Stimulated activated CD8-positive, alpha-beta memory T cell treated with anti-CD3 and anti-CD28 coated beads, Interleukin-7, amount 100 ng/mL, for 1 hour (primary cell): ENCODE data around the gene RGS4.
"Not testable (repeated sequence)": the region's sequence is repeated elsewhere in the genome, so short reads cannot be mapped to it uniquely, and the experiment has no call there.

Experiments
- DNase-seq, 2 donors: peaks; one replicate each; pipeline ENCODE4 v3.0.0-alpha.2; 2020; ENCODE audit warnings: low read depth in 2 of 2

The RGS4 gene

DNA sequence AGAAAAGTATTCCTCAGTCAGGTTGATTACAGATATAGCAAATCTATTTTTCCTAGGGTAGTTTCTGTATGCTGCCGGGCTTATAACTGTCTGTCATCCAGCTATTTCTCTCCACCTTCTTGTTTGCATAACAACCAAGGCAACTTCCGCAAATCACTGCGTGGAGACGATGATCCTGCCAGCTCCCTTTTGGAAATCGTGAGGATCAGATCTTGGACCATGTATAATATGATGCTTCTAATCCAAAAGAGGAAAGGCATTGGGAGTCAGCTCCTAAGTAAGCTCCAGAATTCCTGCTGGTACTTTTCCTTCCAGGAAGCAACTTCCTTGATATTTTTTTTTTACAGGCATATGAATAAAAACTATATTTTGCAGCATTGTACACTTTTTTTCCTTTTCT, 445 bp upstream of the RGS4 start:
- DNase-seq, result no peak

DNA sequence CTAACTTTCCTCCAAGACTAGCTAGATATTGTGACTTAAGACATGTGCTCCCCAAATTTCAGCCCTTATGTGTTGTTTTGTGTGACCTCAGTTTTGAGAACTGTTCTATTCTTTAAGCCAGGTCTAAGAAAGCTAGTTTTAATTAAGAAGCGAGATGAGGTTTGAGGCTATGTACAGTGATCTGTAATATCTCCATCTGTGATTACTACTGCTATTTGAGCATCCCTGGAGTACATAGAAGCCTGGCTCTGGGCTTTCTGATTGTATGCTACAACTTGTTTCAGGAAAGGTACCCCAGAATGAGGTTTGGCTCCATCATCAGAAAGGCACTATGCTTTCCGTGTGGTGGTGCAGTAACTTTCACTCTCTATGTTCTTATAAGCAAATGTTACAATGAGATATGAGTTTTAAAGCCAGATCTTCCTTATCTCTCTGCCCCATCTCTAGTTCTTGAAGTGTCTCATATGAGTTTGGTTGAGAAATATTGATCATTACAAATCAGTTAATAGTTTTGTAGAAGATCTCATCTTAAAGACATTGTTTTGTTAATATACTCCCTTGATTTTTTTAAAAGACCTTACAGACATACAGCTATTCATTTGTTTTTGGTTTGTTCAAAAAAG, 605 bp downstream of the RGS4 start:
- DNase-seq, result no peak

DNA sequence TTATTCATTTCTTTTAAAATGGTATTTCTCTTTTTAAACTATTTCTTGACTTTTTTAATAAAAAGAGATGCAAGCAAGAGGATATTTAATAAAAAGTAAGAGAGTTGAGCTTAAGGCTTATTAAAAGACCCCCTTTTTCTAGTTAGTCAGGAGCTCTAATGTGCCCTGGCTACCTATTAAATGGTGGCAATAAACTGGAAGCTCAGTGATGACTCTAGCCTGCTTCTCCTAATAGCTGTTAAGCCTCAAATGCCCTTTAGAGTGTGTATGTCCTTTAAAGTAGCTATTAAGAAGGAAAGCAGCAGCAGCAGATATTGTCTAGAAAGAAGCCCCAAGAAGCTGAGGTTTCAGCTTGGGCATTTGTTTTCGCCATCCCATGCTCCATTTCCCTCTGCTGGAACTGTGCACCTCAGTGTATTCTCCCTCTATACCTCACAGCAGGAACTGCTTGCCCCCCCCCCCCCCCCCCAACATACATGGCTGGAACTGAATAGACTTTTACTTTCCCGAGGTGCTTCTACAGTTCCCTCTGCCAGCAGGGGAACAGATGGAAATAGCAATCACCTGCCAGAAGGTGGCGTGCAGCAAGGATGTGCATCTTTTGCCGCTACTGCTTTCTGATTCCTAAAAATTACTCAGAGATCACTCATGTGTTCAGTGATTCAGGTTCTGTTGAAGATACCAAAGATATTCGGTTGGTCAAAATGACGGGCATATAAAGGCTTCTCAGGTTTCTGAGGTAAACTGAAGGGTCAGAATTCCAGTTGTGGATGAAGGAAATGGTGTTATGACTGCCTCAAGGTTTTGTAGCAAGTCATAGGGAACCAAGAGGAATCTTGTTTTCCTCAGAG, 2.5 kb downstream of the RGS4 start:
- no peak for DNase-seq

DNA sequence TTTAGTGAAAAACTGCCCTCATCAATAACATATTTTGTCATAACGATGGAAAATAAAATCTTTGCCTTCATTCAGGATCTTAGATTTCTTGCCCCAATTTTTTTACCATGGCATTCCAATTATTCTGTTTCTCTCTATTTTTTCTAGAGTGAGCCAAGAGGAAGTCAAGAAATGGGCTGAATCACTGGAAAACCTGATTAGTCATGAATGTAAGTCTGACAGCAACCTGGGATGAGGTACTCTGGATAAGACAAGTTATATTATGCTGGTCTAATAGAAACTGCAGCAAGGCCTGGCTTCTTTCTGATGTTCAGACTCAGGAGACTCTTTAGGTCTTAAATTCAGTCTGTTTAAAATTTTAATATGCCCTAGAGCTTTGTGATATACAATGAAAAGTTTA, 3.5 kb downstream of the RGS4 start:
- no peak for DNase-seq

DNA sequence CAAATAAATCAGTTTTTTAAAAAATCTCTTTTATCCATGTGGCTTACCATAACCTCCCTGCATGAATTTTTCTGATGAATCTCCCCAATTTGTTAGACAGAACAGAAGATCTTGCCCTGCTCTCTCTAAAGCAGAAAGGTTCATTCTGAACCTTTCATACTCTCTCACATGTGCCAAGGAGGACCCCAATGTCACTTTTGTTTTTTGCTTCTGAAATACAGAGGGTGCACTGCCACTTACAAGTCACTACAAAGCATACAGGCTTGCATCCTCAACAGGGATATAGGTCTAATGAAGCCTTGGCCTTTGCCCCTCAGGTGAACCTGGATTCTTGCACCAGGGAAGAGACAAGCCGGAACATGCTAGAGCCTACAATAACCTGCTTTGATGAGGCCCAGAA, 4.8 kb downstream of the RGS4 start:
- DNase-seq, result no peak

DNA sequence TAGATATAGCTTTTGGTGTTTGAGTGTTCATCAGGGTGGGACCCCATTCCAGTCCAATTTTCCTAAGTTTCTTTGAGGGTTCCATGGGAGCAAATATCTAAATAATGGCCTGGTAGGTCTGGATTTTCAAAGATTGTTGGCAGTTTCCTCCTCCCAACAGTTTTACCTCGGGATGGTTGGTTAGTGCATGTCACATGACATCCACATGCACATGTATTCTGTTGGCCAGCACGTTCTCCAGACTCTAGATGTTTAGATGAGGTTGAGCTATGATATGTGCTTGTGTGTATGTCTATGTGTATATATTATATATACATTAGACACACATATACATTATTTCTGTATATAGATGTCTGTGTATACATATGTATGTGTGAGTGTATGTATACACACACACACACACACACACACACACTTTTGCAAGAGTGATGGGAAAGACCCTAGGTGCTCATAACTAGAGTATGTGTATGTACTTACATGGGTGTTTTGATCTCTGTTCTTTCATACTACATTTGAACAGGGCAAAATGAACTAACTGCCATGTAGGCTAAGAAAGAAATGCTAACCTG, 5.6 kb downstream of the RGS4 start:
- no peak for DNase-seq

DNA sequence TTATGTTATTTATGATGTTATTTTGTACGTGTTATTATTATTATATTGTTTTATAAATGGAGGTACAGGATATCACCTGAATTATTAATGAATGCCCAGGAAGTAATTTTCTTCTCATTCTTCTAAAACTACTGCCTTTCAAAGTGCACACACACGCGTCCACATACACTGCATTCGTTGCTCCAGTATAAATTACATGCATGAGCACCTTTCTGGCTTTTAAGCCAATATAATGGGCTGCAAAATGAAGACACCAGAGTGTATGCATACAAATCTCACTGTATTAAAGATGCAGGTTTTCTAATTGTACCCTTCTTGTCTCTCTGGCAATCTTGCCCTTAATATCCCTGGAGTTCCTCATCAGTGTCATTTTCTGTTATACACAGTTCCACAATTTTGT, 6.9 kb downstream of the RGS4 start:
- no peak for DNase-seq

DNA sequence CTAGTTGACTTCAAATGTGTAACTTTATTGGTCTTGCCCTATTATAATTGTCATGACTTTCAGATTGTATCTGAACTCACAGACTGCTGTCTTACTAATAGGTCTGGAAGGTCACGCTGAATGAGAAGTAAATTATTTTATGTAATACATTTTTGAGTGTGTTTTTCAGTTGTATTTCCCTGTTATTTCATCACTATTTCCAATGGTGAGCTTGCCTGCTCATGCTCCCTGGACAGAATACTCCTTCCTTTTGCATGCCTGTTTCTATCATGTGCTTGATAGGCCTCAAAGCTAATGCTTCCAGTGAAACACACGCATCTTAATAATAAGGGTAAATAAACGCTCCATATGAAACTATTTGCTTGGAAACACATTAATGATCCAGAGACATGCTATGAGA, 7.3 kb downstream of the RGS4 start:
- no peak for DNase-seq

DNA sequence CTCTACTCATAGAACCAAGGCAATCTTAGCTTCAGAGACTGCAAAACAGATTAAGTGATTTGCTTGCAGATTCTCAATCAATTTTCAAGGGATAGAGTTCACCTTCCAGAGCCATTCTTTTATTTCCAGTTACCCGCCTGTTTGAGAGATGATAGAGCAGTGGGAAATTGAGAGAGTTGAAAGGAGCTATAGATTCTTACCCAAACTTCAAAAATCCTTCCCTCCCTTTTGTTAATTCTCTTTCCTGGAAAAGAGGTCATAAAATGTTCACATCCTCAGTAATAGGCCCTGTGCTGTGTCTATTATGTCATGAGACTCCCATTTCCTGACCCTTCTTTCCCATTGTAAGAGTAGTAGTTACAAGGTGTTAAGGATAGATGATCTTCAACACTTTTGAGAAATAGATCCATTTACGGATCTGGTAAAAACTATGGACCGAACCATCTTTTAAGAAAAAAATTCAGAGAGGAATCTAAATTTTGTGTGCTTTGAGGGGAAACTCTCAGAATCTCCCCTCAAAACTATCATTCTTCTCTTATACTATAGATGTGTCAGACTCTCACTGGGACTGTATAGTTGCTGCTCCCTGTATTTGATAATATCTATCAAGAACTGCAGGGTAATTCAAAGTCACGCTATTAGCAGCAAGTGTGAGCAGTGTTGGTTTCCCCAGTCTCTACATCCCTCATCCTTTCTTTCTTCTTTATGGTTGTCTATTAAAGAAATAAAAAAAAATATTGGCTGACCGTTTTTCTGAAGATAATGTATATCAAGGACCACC, 8.0 kb downstream of the RGS4 start:
- no peak for DNase-seq

DNA sequence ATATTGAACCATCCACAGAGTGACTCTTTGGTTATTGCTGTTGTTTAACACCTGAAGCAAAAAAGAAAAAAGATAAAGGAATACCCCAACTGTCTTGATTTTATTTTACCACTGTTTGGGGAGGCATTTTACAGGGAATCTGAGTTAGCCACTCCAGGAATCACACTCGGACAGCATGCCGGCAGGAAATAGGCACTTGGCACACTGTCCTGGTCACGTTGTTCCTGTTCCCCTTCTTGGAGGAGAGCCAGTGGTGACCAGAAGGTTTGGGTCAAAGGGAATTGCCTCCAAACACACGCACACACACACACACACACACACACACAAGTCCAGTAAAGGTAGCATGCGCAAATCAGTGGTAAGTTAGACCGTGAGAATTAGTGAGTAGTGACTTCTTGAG, 13.8 kb downstream of the RGS4 start:
- DNase-seq, result no peak

DNA sequence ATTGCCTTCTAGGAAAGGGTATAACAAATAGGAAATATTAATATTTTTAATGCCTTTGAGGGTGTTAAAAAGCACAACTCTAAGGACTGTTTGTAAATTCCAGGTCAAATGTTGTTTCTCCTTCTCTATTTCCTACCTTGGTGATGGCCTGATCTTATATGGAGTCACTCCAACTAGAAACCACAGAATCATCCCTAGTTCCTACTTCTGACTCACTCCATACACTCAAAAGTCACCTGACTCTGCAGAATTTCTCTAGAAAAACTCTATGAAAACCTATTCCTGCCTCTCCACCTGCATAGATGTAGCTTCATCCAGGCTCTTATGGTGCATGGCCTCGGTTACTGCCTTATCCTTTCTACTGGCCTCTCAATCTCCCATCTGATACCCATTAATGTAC, 14.5 kb downstream of the RGS4 start:
- no peak for DNase-seq

DNA sequence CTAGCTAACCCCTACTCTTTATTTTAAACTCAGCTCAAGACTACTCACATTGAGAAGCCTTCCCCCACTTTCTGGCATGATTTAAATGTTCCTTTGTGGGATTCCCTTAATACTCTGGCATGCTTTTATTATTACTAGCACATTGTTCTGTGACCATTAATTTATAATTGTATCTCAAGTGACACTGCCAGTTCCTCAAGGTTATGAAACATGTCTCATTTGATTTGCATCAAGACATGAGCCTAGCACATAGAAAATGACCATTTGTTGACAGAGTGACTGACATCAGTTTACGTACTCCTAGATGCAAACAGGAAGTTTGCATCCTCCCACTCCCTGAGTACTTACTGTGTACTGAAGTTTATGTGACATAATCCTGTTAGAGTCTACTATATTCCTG, 15.2 kb downstream of the RGS4 start:
- no peak for DNase-seq

DNA sequence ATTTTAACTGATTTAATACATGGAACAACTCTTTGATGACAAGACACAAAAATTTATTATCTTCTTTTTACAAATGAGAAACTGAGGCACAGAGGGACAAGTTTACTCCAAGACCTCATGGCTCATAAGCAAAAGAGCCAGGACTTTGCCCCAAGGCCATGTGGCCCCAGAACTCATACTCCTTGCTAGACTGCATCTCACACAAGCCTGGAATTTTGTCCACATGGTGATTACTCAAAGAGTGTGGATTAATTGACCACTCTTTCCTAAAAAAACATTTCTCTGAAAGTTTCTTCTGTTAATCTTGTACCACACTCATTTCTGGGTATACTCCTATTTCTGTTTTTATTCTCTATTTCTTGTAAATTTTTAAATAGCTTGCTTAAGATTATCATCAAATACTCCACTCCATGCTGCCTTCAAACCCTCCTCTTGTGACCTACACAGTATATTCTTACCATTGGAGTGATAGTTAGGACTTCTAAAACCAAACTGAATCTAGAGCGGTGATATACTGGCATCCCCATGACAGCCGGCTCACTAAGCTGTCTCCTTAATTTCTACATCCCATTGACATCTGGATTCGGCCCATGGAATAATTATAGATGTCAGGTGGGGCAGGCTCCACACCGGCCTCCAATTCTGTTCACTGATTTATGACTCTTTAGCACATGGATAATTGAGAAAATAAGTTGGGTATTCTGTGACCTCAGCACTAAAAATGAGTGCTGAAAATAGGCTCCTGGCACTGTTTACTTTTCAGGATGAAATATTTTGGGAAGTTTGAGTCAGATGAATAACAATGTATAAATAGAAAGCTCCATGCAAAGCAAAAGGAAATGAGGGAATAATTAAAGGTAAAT, 16.1 kb downstream of the RGS4 start:
- DNase-seq, result no peak

DNA sequence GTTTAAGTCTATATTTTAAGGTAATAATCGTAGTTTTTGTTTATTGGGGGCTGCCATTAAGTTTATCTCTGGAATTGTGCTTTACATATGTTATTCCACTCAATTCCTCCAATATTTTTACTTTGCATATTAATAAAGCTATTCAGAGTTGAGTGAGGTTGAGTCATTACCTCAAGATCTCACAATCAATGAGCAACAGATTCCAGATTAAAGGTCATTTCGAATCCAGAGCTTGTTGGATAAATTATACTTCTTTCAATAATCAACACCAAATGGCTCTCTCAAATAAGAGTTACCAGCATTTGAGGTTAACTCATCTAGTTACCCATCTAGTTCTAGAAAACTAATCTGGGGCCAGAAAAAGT, 16.7 kb downstream of the RGS4 start:
- DNase-seq, result no peak

DNA sequence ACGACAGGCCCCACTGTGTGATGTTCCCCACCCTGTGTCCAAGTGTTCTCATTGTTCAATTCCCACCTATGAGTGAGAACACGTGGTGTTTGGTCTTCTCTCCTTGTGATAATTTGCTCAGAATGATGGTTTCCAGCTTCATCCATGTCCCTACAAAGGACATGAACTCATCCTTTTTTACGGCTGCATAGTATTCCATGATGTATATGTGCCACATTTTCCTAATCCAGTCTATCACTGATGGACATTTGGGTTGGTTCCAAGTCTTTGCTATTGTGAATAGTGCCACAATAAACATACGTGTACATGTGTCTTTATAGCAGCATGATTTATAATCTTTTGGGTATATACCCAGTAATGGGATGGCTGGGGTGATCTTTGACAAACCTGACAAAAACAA, 20.0 kb downstream of the RGS4 start:
- DNase-seq, result not testable (repeated sequence)

DNA sequence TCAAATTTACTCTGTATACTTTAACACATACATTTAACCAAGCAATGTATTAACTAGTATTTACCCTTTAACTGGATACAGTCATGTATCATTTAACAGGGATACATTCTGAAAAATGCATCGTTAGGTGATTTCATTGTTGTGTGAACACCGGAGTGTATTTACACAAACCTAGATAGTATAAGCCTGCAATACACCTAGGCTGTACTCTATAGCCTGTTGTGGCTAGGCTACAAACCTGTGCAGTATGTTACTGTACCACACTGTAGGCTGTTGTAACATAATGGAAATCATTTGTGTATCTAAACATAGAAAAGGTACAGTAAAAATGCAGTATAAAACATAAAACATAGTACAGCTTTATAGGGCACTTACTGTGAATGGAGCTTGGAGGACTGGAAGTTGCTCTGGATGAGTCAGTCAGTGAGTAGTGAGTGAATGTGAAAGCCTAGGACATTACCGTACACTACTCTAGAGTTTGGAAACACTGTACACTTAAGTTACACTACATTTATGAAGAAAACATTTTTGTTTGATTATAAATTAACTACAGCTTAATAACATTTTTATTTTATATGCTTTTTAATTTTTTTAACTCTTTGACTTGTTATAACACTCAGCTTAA, 21.3 kb downstream of the RGS4 start:
- DNase-seq, result no peak

DNA sequence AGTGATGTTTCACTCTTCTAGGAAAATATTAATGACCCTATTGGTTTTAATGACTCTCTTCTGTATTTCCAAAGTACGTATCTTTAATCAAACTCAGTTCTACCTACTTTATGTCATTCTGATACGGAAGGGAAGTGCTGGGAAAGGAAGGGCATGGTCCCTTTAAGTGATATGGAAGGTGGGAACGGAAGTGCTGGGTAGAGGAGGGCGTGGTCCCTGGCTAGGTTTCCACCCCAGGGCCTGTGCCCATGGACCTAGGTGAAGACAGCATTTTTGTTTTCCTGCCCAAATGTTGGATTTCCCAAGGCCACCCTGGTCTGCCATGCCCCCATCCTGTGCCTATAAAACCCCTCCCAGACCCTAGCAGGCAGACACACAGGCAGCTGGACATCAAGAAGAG, 24.0 kb downstream of the RGS4 start:
- no peak for DNase-seq

DNA sequence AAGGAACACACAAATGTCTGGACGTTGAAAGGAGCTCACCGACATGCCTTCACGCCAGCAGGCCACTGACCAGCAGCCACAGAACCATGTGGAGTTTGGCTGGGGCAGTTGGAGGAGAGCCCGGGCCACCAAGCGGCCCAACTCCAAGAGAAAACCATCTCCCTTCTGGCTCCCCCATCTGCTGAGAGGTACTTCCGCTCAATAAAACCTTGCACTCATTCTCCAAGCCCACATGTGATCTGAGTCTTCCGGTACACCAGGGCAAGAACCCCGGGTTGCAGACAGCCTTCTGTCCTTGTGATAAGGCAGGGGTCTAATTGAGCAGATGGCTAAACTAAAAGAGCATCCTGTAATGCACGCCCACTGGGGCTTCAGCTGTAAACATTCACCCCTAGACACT, 24.4 kb downstream of the RGS4 start:
- DNase-seq, result no peak

DNA sequence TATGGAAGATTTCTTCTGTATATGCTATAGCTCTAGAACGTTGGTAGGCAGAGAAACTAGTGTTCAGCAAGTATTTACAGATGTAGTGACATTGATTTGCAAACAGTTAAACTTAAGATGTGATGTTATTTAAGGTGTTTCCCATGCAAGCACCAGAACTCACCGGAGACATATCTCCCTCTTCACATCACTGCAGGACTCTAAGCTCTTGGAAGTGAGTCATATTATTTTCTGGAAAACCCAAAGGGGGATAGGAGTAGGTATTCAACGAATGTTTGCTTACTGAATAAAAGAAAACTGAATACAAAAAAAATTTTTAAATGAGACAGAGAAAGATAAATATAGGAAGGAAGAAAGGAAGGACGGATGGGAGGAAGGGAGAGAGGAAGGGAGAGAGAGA, 25.0 kb downstream of the RGS4 start:
- no peak for DNase-seq

DNA sequence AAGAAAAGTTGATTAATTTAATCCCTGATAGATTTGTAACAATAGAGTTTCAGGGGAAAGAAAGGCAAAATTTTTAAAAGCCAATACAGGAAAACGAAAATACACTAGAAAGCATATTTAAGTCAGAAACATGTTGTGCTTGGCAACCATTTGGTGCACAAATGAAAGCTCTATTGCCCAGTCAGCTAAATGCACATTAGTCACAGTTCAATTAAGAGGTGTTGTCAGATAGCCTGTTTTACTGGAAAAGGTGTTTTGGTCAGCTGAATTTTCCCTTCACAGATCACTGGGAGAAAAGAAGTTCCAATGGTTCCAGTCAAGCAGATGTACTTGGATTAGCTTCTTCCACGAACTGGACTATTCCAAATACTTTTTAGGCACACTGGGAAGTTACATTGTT, 25.4 kb downstream of the RGS4 start:
- DNase-seq, result no peak

DNA sequence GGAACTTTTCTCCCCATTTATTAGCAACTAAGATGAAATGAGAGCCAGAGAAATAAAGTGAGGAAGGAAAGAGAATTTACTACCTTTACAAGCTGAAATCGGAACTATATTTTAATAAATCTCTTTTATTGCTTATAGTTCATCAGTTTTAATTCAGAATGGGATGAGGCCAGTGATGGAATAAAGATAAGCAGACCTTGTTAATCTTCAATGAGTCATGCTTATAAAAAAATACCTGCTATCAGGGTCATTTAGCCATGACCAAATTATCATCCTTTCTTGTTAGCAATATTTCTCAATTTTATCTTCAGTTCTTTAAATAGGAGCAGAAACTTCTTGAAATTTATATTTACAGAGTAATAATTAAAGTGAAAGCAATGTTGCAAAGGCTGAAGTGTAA, 26.1 kb downstream of the RGS4 start:
- DNase-seq, result no peak
